Measurements from ENCODE around the gene SERPINH1.

- TF ChIP-seq, protein P1, sequence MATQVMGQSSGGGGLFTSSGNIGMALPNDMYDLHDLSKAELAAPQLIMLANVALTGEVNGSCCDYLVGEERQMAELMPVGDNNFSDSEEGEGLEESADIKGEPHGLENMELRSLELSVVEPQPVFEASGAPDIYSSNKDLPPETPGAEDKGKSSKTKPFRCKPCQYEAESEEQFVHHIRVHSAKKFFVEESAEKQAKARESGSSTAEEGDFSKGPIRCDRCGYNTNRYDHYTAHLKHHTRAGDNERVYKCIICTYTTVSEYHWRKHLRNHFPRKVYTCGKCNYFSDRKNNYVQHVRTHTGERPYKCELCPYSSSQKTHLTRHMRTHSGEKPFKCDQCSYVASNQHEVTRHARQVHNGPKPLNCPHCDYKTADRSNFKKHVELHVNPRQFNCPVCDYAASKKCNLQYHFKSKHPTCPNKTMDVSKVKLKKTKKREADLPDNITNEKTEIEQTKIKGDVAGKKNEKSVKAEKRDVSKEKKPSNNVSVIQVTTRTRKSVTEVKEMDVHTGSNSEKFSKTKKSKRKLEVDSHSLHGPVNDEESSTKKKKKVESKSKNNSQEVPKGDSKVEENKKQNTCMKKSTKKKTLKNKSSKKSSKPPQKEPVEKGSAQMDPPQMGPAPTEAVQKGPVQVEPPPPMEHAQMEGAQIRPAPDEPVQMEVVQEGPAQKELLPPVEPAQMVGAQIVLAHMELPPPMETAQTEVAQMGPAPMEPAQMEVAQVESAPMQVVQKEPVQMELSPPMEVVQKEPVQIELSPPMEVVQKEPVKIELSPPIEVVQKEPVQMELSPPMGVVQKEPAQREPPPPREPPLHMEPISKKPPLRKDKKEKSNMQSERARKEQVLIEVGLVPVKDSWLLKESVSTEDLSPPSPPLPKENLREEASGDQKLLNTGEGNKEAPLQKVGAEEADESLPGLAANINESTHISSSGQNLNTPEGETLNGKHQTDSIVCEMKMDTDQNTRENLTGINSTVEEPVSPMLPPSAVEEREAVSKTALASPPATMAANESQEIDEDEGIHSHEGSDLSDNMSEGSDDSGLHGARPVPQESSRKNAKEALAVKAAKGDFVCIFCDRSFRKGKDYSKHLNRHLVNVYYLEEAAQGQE (IDR thresholded peaks at IDR 0.05; ENCODE audit: insufficient read depth in 1 of 2, low read depth in 2 of 2, low read length in 1 of 2) = no peak
- TF ChIP-seq, protein P2, sequence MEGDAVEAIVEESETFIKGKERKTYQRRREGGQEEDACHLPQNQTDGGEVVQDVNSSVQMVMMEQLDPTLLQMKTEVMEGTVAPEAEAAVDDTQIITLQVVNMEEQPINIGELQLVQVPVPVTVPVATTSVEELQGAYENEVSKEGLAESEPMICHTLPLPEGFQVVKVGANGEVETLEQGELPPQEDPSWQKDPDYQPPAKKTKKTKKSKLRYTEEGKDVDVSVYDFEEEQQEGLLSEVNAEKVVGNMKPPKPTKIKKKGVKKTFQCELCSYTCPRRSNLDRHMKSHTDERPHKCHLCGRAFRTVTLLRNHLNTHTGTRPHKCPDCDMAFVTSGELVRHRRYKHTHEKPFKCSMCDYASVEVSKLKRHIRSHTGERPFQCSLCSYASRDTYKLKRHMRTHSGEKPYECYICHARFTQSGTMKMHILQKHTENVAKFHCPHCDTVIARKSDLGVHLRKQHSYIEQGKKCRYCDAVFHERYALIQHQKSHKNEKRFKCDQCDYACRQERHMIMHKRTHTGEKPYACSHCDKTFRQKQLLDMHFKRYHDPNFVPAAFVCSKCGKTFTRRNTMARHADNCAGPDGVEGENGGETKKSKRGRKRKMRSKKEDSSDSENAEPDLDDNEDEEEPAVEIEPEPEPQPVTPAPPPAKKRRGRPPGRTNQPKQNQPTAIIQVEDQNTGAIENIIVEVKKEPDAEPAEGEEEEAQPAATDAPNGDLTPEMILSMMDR (IDR thresholded peaks at IDR 0.05) = no peak
- no peak for TF ChIP-seq TCF7L2 (IDR thresholded peaks at IDR 0.05; ENCODE audit: low read depth, low read length)
- TF ChIP-seq POLR2AphosphoS5 (IDR thresholded peaks at IDR 0.05; ENCODE audit: low read depth, low read length) = no peak
Observed at GRCh38 chr11:75578977-75579376, 16.9 kb downstream of the SERPINH1 start.
